AG09319 (cell line): ENCODE results near the gene TMED9.
A peak's percentile ranks its signal among the peaks of the same experiment; 100 is the strongest.

Experiments used
- DNase-seq: peaks from one replicate; pipeline ENCODE4 v3.0.0-alpha.2; 2010; ENCODE audit warnings: low read depth; ENCODE audit errors: extremely low read depth
- CTCF ChIP-seq: IDR thresholded peaks from 2 replicates; pipeline ENCODE4 v1.5.1; 2011; ENCODE audit warnings: low read depth, mild to moderate bottlenecking, inconsistent platforms, low read length, moderate library complexity

Gene TMED9

GRCh38 chr5:177592010-177592834 lies at the start of gene TMED9:
Gene TMED9 (plus strand): TSS chr5:177592203. CDS start chr5:177592215, 12 bp downstream.
- DNase-seq: no peak
- no peak for TF ChIP-seq CTCF

GRCh38 chr5:177542816-177543465 lies 49.1 kb upstream of the TMED9 start:
- TF ChIP-seq CTCF: no peak
- DNase-seq: no peak

GRCh38 chr5:177545487-177546257 lies 46.3 kb upstream of the TMED9 start:
- no peak for TF ChIP-seq CTCF
- peak; percentile 87 for DNase-seq

GRCh38 chr5:177546258-177546741 lies 45.7 kb upstream of the TMED9 start:
- DNase-seq: peak; percentile 95

GRCh38 chr5:177547736-177548135 lies 44.3 kb upstream of the TMED9 start:
- no peak for TF ChIP-seq CTCF
- no peak for DNase-seq

More at GRCh38 chr5:177546258-177546741, 45.7 kb upstream of the TMED9 start:
- no peak; the same call in none of the 2 replicates for TF ChIP-seq CTCF

GRCh38 chr5:177548495-177548894 lies 43.5 kb upstream of the TMED9 start:
- DNase-seq: no peak
- TF ChIP-seq CTCF: no peak
